Measurements from ENCODE around the gene PHLDA1.

DNA sequence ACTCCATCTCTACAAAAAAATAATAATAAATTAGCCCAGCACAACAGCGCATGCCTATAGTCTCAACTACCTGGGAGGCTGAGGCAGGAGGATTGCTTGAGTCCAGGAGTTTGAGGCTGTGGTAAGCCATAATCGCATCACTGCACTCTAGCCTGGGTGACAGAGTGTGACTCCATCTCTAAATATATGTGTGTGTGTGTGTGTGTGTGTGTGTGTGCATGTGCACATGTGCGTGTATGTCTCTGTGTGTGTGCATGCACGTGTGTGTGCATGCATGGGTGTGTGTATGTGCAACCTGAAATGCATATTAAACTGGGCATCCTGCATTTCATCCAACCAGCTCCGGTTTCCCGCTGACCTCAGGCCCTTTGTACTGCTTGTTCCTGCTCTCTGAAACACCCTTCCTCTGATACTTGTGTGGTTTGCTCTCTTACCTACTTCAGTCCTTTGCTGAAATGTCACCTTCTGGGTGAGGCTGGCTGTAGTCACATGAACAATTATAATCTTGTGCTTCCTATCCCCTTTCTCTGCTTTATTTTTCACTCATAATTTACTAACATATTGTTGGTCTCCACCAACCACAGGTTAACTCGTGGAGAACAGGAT is 46.9 kb downstream of the PHLDA1 start:
- TF ChIP-seq, protein P1, sequence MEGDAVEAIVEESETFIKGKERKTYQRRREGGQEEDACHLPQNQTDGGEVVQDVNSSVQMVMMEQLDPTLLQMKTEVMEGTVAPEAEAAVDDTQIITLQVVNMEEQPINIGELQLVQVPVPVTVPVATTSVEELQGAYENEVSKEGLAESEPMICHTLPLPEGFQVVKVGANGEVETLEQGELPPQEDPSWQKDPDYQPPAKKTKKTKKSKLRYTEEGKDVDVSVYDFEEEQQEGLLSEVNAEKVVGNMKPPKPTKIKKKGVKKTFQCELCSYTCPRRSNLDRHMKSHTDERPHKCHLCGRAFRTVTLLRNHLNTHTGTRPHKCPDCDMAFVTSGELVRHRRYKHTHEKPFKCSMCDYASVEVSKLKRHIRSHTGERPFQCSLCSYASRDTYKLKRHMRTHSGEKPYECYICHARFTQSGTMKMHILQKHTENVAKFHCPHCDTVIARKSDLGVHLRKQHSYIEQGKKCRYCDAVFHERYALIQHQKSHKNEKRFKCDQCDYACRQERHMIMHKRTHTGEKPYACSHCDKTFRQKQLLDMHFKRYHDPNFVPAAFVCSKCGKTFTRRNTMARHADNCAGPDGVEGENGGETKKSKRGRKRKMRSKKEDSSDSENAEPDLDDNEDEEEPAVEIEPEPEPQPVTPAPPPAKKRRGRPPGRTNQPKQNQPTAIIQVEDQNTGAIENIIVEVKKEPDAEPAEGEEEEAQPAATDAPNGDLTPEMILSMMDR (IDR thresholded peaks at IDR 0.05; ENCODE audit: extremely low read depth in 1 of 2, insufficient read depth in 1 of 2, low read depth in 1 of 2, low read length in 2 of 2) = no peak
- no peak for TF ChIP-seq FOS (IDR thresholded peaks at IDR 0.05; ENCODE audit: borderline replicate concordance, insufficient read depth, low read length)
- TF ChIP-seq POLR2AphosphoS5 (IDR thresholded peaks at IDR 0.05; ENCODE audit: insufficient read depth, low read depth, low read length) = no peak
